Muscle of leg (tissue), 11 donors: ENCODE measurements around the gene RNF25. TPM values are rescaled to one million over a fixed set of nuclear protein-coding genes. Genes with fewer than 3 reads are reported as not detected.

ENCODE experiments used
- DNase-seq: peaks from one replicate; pipeline ENCODE4 v3.0.0; 2013
- H3K27ac ChIP-seq: one replicate; pipeline ENCODE4 v1.5.1; 2013; ENCODE audit warnings: mild to moderate bottlenecking, low read length, control low read depth
- H3K27me3 ChIP-seq: one replicate; pipeline ENCODE4 v1.6.1; 2013; ENCODE audit warnings: low read length; ENCODE audit not compliant: control insufficient read depth, insufficient read depth
- H3K36me3 ChIP-seq: one replicate; pipeline ENCODE4 v1.6.1; 2013; ENCODE audit warnings: low read length; ENCODE audit not compliant: control insufficient read depth, insufficient read depth
- H3K4me1 ChIP-seq: one replicate; pipeline ENCODE4 v1.6.1; 2013; ENCODE audit warnings: low read length; ENCODE audit not compliant: control insufficient read depth, insufficient read depth
- H3K4me3 ChIP-seq: one replicate; pipeline ENCODE4 v1.5.1; 2013; ENCODE audit warnings: low read length, control low read depth
- H3K9me3 ChIP-seq: replicated peaks from 2 replicates; pipeline ENCODE4 v1.6.1; 2013; ENCODE audit warnings: low read depth, low read length; ENCODE audit not compliant: control insufficient read depth
- WGBS: methylation state at CpG from one replicate; pipeline ENCODE4 v1.1.5; 2013; ENCODE audit warnings: missing lambda C conversion rate; ENCODE audit not compliant: insufficient coverage; 5-methylcytosine and 5-hydroxymethylcytosine counted together
- polyA plus RNA-seq, 8 donors: library from polyadenylated mRNA; unstranded; fragments of 120-200 nt; gene quantifications; one replicate each; pipeline versions ENCODE4 v1.2.1 to v1.2.3, GENCODE V29; 2013; ENCODE audit warnings: inconsistent platforms in 1 of 8, low replicate concordance in 1 of 8; ENCODE audit not compliant: insufficient read length in 8 of 8, insufficient read depth in 1 of 8
- total RNA-seq: library from RNA; stranded (reverse); fragments of 120-200 nt; gene quantifications from one replicate; pipeline ENCODE4 v1.2.4, GENCODE V29; 2013

Gene RNF25
- total and polyA plus RNA-seq, 9 donors = 20.2 to 32.6 (median 27.8) TPM

DNA sequence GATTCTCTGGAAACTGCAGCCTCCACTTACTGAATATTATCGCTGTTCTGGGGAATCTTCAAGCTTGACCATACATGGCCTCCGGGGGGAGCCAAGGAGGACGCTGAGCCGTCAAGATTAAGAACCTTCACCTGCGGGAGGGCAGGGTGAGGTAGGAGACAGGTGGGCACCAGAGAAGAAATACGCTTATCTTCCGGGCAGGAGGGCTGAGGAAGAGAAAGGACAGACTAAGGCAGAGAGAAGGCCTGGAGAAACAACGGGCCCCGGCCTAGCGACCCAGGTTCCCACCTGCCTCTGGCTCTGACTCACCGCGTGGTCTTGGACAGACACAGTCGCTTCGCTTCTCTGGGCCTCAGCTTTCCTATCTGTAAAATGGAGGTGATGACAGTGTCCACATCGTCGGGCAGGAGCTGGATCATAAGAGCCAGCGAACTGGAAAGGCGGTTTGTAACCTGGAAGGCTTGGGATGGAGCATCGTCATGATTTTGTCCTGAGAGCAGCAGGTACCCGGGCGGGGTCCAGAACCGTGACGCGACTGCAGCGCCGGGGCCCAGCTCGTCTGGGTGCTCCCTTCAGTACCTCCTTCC lies 13.0 kb downstream of the RNF25 start:
- no peaks in the 10 kb centered on the region for H3K9me3 ChIP-seq
- H3K36me3 ChIP-seq = peaks cover 54% of the 10 kb centered on the region
- peak; percentile 33 for DNase-seq
- H3K27me3 ChIP-seq = no peaks in the 10 kb centered on the region
- peaks cover 15% of the 10 kb centered on the region for H3K4me1 ChIP-seq
- 2% methylated on average over 26 of the region's 27 CpGs for WGBS
- peak overlapping the region; percentile 66 for H3K27ac ChIP-seq
- peak overlapping the region; percentile 92 for H3K4me3 ChIP-seq

DNA sequence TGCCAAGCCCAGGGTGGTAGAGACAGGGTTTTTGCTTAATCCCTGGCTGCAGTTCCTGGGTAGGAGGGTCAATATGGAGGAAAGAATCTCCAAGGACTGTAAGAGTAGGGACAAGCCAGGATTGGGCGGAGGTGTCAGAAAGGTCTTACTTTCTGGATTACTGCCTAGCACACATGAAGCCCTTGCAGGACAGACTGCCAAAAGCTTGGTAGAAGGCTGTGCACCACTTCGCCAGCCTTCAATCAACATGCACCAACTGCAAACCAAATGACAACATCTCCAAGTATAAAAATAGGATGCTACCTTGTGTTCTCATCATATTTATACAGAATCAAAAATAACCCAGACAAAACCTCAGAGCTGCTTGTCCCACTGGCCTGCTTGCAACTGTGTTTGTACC lies 16.1 kb downstream of the RNF25 start:
- DNase-seq = peak; percentile 27
- H3K9me3 ChIP-seq = no peaks in the 10 kb centered on the region
- no peaks in the 10 kb centered on the region for H3K27me3 ChIP-seq
- H3K36me3 ChIP-seq = peaks cover 51% of the 10 kb centered on the region
- no peak overlapping the region for H3K27ac ChIP-seq
- peaks cover 15% of the 10 kb centered on the region for H3K4me1 ChIP-seq
- 87% methylated on average over 2 of the region's 2 CpGs for WGBS
- H3K4me3 ChIP-seq = no peak overlapping the region

DNA sequence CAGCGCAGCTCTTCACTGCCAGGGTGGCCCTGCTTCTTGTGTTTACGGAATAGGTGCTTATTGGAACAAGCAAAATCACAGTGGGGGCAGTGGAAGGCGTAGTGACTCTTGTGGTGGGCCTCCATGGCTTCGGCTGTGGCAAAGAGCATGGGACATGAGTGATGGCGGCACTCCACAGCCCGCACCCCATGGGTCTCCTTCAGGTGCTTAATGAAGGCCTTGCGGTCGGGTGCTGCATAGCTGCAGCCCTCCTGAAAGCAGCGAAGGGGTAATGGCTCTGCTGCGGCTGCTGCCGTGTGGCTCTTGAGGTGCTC lies 23.1 kb downstream of the RNF25 start:
- no peaks in the 10 kb centered on the region for H3K27me3 ChIP-seq
- H3K4me3 ChIP-seq = no peak overlapping the region
- H3K4me1 ChIP-seq = no peaks in the 10 kb centered on the region
- H3K9me3 ChIP-seq = no peaks in the 10 kb centered on the region
- H3K27ac ChIP-seq = no peak overlapping the region
- WGBS = 89% methylated on average over 11 of the region's 11 CpGs
- H3K36me3 ChIP-seq = peaks cover 86% of the 10 kb centered on the region
- no peak for DNase-seq

DNA sequence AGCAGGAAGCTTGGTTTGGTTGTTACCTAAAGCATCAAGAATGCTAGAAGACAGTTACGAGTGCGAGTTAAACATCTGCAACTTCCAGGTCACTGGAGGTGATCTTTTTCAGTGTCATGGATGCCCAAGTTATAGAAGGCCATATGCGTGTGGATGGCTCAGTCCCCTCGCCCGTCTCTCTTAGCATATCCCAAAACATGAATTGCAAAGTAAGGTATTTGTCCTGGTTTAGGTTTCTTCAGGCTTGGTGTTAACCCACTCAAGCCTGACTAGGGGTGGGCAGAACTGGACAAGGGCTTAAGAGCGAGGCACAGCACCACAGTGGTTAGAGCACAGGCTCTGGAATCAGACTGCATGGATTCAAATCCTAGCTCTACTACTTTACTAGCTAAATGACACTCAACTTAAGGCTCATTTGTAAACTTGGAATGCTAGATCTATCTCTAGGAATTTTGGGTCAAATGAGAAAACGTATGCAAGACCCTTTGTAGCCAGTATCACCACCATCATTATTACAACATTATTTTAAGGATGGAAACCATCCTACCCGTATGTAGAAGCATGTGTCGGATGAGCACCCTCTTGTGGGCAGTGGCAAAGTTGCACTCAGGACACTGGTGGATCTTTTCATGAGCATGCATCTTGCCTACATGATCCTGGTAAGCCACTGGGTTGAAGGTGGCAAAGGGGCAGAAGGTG lies 23.6 kb downstream of the RNF25 start:
- H3K27ac ChIP-seq = no peak overlapping the region
- no peaks in the 10 kb centered on the region for H3K9me3 ChIP-seq
- H3K27me3 ChIP-seq = no peaks in the 10 kb centered on the region
- H3K4me3 ChIP-seq = no peak overlapping the region
- no peaks in the 10 kb centered on the region for H3K4me1 ChIP-seq
- 85% methylated on average over 6 of the region's 9 CpGs for whole genome bisulfite sequencing
- peak; percentile 51 for DNase-seq
- H3K36me3 ChIP-seq = peaks cover 87% of the 10 kb centered on the region

DNA sequence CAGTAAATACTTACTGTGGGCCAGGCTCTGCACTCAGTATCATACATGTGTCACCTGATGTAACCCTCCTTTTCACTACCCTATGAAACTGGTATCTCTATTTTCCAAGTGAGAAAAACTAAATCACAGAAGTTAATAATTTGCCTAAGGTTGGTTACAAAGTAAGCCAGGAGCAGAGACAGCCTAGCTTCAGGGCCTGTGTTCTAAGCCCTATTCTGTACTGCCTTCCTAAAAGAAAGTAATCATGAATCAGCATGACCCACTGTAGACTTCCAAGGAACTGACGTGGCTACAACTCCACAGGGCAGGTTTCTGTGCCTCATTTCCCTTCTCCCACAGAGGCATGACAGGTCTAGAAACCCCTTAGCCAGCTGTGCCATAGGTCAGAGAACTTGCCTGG lies 26.7 kb downstream of the RNF25 start:
- H3K27ac ChIP-seq = no peak overlapping the region
- no peak for DNase-seq
- no CpG with 5 or more reads among the region's 1 CpG for WGBS
- H3K36me3 ChIP-seq = peaks cover 83% of the 10 kb centered on the region
- no peaks in the 10 kb centered on the region for H3K27me3 ChIP-seq
- no peaks in the 10 kb centered on the region for H3K4me1 ChIP-seq
- no peaks in the 10 kb centered on the region for H3K9me3 ChIP-seq
- H3K4me3 ChIP-seq = no peak overlapping the region

DNA sequence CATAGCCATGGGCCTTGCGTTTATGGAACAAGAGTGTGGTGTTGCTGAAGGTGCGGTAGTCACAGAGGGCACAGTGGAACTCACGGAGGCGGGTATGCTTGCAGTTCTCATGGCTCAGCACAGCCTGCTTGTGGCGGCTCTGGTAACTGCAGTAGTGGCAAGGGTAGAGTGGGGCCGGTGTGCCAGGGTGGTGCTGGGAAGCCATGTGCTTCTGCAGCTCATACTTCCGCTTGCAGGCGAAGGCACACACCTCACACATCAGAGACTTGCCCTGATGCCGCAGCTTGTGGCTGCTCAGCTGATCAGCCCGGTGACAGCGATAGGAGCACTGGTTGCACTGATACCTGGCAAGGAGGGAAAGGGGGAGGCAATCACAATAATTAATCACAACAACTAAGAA lies 27.1 kb downstream of the RNF25 start:
- Histone ChIP-seq H3K9me3 (no peaks in the 10 kb centered on the region), H3K4me1 (no peaks in the 10 kb centered on the region), H3K27me3 (no peaks in the 10 kb centered on the region), H3K4me3 (no peak overlapping the region), H3K27ac (no peak overlapping the region), H3K36me3 (peaks cover 83% of the 10 kb centered on the region)
- 92% methylated on average over 5 of the region's 11 CpGs for WGBS
- DNase-seq = no peak

DNA sequence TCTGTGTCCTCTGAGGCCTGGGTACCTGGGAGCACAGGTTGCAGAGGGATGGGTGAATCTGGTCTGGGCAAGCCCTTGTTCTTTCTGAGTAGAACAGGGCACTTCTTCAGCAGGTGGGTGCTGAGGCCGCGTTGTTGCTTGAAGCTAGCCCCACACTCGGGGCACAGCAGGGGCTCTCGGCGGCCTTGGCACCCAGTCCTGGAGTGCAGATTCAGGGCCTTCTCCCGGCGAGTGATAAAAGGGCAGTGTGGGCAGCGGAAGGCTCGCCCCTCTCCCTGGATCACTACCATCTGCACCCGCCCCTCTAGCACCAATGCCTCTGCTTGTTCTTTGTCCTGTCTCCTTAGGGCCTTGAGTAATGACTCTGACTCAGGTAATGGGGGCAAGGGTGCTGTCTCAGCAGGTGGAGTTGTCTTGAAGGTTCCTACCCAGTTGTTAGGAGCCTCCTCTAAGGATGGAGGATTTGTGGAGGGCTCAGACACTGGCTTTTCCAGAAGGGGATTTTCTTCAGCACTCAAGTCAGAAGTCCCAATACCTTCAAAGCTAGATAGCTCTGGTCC lies 28.0 kb downstream of the RNF25 start:
- WGBS = 94% methylated on average over 8 of the region's 10 CpGs

DNA sequence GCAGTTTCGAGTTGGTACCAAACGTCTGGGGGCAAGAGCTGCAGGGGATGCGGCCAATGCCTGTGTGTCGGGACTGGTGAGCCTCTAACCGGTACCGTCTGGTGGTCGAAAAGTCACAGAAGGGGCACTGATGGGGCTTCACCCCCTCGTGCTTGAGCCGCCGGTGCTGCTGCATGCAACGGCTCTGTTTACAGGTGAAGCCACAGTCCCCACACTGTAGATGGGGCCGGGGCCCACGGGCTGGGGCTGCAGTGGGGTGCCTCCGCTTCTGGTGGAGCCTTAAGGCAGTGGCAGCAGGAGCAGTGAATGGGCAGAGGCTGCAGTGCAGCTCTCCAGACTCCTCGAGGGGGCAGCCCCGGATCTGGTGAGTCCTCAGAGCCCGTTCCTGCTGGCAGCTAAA lies 29.0 kb downstream of the RNF25 start:
- no peaks in the 10 kb centered on the region for H3K27me3 ChIP-seq
- no peaks in the 10 kb centered on the region for H3K9me3 ChIP-seq
- no peaks in the 10 kb centered on the region for H3K4me1 ChIP-seq
- no peak for DNase-seq
- H3K27ac ChIP-seq = no peak overlapping the region
- 89% methylated on average over 17 of the region's 17 CpGs for WGBS
- peaks cover 83% of the 10 kb centered on the region for H3K36me3 ChIP-seq
- H3K4me3 ChIP-seq = no peak overlapping the region

More for the DNA sequence above, 28.0 kb downstream of the RNF25 start:
- Histone ChIP-seq H3K36me3 (peaks cover 83% of the 10 kb centered on the region), H3K9me3 (no peaks in the 10 kb centered on the region), H3K27me3 (no peaks in the 10 kb centered on the region), H3K4me1 (no peaks in the 10 kb centered on the region), H3K27ac (no peak overlapping the region), H3K4me3 (no peak overlapping the region)
- DNase-seq = no peak

DNA sequence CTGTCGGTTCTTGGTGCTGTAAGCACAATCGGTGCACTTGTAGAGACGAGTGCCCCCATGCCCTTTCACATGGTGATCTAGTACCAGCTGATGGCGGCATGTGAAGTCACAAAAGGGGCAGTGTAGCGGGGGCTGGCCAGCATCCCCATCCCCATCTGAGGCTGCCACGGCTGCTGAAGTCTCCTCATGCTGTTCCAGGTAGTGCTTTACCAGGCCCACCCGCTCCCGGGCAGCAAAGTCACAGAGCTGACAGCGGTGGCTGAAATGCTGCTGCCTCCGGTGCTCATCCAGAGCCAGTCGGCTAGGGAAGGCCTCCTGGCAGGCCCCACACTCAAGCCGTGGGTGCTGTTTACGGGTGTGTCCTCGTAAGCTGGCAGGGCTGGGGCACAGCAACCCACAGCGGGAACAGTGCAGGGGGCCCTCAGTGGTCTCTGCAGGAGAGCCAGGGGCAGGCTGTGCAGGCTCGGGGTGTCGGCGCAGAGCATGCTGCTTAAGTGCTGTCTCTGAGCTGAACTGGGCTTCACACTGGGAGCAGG lies 29.6 kb downstream of the RNF25 start:
- H3K4me3 ChIP-seq = no peak overlapping the region
- WGBS = 93% methylated on average over 18 of the region's 18 CpGs
- no peaks in the 10 kb centered on the region for H3K9me3 ChIP-seq
- DNase-seq = no peak
- no peak overlapping the region for H3K27ac ChIP-seq
- peaks cover 82% of the 10 kb centered on the region for H3K36me3 ChIP-seq
- H3K27me3 ChIP-seq = no peaks in the 10 kb centered on the region
- no peaks in the 10 kb centered on the region for H3K4me1 ChIP-seq

DNA sequence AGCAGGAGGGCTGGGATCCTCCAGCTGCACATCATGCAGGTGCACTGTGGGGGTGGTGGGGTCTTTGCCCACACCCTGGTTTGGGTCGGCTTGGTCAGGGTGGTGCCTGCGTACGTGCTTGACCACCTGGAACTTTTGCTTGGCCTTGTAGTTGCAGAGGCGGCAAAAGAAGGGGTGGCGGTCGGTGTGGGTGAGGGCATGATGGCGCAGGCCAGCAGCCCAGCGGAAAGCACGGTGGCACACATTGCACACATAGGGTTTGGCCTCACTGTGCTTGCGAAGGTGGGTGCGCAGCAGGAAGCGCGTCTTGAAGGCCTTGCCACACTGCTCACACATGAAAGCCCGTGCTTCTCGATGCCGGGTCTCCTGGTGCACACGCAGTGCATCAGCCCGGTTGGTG lies 33.4 kb downstream of the RNF25 start:
- peaks cover 85% of the 10 kb centered on the region for H3K36me3 ChIP-seq
- H3K27me3 ChIP-seq = no peaks in the 10 kb centered on the region
- 95% methylated on average over 17 of the region's 18 CpGs for WGBS
- H3K4me3 ChIP-seq = no peak overlapping the region
- H3K27ac ChIP-seq = no peak overlapping the region
- DNase-seq = no peak
- no peaks in the 10 kb centered on the region for H3K9me3 ChIP-seq
- no peaks in the 10 kb centered on the region for H3K4me1 ChIP-seq
